Mesodermal cell (in vitro differentiated cells): ENCODE measurements around the gene CSNK1A1.
A peak's percentile ranks its signal among the peaks of the same experiment; 100 is the strongest.

ENCODE experiments used
- H3K27ac ChIP-seq: 2 replicates; pipeline ENCODE4 v1.7.0; 2013; ENCODE audit warnings: mild to moderate bottlenecking, low read depth, low read length, moderate library complexity; ENCODE audit not compliant: severe bottlenecking
- H3K36me3 ChIP-seq: 2 replicates; pipeline ENCODE4 v1.7.1; 2013; ENCODE audit warnings: mild to moderate bottlenecking, low read length, moderate library complexity; ENCODE audit not compliant: control insufficient read depth, insufficient read depth
- H3K4me1 ChIP-seq: one replicate; pipeline ENCODE4 v1.7.1; 2013; ENCODE audit warnings: mild to moderate bottlenecking, low read length; ENCODE audit not compliant: insufficient read depth, control insufficient read depth, poor library complexity, severe bottlenecking
- H3K4me3 ChIP-seq: 2 replicates; pipeline ENCODE4 v1.7.0; 2013; ENCODE audit warnings: low read length, control low read depth, mild to moderate bottlenecking; ENCODE audit not compliant: insufficient read depth, poor library complexity, severe bottlenecking; ENCODE audit errors: extremely low read depth
- H3K9me3 ChIP-seq: 2 replicates; pipeline ENCODE4 v1.7.1; 2013; ENCODE audit warnings: mild to moderate bottlenecking, low read length, moderate library complexity; ENCODE audit not compliant: control insufficient read depth
- WGBS, 2 experiments: methylation state at CpG; one replicate each; pipeline ENCODE4 v1.1.5; 2013; ENCODE audit warnings: missing lambda C conversion rate in 2 of 2; ENCODE audit not compliant: insufficient coverage in 2 of 2; 5-methylcytosine and 5-hydroxymethylcytosine counted together

The CSNK1A1 gene

DNA sequence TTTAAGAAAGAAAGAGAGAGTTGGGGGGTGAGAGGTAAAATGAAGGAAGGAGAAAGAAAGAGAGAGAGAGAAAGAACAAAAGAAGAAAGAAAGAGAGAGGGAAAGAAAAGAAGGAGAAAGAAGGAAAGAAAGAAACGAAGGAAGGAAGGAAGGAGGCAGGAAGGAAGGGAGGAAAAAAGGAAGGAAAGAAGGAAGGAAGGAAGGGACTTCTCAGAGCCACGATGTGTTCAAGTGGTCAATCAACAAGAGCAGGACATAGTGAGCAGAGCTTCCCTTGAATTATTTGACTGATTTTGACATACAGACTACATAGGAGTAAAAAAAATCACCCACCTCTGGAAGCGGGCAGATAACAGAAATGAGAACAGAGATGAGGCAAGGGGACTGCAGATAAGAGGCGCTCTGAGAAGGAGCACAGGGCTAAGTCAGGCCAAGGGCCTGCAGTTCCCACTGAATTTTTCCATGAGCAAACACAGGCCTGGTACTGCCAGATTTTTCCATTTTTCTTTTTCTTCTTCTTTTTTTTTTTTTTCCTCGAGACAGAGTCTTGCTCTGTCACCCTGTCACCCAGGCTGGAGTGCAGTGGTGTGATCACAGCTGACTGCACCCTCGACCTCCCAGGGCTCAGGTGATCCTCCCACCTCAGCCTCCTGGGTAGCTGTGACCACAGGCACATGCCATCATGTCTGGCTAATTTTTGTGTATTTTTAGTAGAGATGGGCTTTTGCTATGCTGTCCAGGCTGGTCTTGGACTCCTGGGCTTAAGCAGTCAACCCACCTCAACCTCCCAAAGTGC lies 94.4 kb downstream of the CSNK1A1 start:
- peak overlapping the region; percentile 90 for H3K27ac ChIP-seq
- 88% methylated on average over 3 to 5 of the region's 6 CpGs for WGBS, 2 experiments

DNA sequence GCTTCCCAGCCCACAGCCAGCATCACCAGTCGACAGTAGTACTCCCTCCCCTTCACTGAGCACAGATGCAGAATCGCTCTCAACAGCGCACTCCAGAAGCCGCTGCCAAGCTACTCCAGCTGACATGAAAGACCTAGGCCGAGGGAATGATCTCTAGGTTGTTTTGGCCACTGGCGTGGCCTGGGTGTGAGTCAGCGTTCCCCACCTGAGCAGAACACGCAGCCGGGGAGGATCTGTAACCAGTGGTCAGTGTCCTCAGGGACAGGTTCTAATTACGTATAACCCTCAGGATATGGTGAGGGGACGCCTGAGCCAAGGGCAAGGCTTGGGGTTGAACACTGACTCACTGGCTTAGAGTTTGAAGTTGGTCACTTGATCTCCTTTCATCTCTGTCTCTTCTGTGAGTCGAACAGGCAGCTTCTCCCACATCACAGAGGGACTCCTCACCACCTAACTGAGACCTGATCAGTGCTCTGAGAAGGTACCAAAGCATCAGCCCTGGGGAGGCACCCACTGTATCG lies 95.3 kb downstream of the CSNK1A1 start:
- H3K4me1 ChIP-seq = peaks cover 57% of the 10 kb centered on the region
- no peak overlapping the region for H3K4me3 ChIP-seq
- H3K36me3 ChIP-seq = no peaks in the 10 kb centered on the region
- 82 to 87% methylated on average over 12 to 13 of the region's 13 CpGs for WGBS, 2 experiments
- H3K27ac ChIP-seq = peak overlapping the region; percentile 90
- no peaks in the 10 kb centered on the region for H3K9me3 ChIP-seq

More for the DNA sequence above, 94.4 kb downstream of the CSNK1A1 start:
- Histone ChIP-seq H3K4me3 (no peak overlapping the region), H3K4me1 (peaks cover 49% of the 10 kb centered on the region), H3K9me3 (no peaks in the 10 kb centered on the region), H3K36me3 (no peaks in the 10 kb centered on the region)

DNA sequence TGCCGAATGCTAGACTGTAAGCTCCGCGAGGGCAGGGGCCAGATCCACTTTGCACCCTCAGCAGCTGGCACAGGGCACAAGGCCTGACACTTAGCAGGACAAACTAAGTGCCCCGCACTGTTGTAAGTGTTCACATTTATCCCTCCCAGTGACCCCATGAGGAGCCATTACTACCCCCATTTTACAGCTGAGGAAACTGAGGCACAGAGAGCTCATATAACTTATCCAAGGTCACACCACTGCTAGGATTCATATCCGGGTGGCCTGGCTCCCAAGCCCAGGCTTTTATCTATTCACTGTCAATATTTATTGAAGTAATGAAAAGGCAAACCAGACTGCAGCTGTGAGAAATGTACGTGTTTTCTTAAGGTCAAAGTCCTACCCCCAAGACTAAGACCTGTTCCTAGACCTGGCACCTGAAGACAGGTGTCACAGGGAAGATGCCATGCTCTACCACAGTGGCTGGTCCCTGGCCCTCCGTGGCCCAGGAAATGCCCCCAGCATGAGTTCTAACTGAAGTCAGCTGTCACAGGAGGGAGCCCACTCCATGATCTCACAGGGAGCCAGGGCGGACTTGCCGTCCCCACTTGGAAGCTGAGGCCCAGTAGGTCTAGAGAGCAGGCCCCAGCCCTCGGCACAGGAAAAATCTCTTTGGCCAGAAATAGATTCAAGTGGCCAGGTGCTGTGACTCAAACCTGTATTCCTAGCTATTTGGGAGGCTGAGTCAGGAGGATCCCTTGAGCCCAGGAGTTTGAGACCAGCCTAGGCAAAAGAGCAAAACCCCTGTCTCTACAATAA lies 97.4 kb downstream of the CSNK1A1 start:
- Histone ChIP-seq H3K4me1 (peaks cover 77% of the 10 kb centered on the region), H3K9me3 (no peaks in the 10 kb centered on the region), H3K27ac (peak overlapping the region; percentile 96), H3K36me3 (no peaks in the 10 kb centered on the region), H3K4me3 (no peak overlapping the region)
- WGBS, 2 experiments = 89 to 92% methylated on average over 9 to 10 of the region's 10 CpGs

DNA sequence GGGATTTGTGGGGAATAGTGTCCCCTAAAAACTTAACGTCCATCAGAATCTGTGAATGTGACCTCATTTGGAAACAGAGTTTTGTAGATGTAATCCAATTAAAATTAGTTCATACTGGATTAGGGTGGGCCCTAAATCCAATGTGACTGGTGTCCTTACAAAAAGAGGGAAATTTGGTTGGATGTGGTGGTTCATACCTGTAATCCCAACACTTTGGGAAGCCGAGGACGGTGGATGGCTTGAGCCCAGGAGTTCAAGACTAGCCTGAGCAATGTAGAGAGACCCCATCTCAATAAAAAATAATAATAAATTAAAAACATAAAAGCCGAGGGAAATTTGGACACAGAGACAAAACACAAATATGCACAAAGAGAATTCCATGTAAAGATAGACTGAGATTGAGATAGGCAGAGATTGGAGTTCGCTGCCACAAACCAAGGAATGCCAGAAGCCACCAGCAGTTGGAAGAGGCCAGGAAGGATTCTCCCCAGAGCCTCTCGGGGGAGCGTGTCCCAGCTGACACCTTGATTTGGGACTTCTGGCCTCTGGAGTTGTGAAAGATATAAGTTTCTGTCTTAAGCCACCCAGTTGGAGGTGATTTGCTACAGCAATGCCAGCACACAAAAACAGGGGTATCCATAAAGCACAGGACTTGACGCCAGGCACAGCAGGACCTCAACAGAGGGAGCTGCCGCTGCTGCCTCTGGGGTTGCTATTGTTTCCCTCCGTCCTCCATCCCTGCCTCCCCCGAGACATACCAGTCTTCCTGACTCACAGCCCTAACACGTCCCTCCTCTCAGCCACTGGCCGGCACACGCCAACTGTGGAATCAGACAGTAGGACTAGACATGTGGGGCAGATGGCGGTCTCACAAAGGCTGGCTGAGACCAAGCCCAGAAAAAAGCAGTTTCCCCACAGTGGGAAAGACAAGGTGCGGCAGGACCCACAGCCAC lies 98.3 kb downstream of the CSNK1A1 start:
- no peak overlapping the region for H3K4me3 ChIP-seq
- WGBS, 2 experiments = 55 to 72% methylated on average over 10 to 11 of the region's 16 CpGs
- H3K36me3 ChIP-seq = no peaks in the 10 kb centered on the region
- H3K4me1 ChIP-seq = peaks cover 77% of the 10 kb centered on the region
- no peaks in the 10 kb centered on the region for H3K9me3 ChIP-seq
- peak overlapping the region; percentile 96 for H3K27ac ChIP-seq

DNA sequence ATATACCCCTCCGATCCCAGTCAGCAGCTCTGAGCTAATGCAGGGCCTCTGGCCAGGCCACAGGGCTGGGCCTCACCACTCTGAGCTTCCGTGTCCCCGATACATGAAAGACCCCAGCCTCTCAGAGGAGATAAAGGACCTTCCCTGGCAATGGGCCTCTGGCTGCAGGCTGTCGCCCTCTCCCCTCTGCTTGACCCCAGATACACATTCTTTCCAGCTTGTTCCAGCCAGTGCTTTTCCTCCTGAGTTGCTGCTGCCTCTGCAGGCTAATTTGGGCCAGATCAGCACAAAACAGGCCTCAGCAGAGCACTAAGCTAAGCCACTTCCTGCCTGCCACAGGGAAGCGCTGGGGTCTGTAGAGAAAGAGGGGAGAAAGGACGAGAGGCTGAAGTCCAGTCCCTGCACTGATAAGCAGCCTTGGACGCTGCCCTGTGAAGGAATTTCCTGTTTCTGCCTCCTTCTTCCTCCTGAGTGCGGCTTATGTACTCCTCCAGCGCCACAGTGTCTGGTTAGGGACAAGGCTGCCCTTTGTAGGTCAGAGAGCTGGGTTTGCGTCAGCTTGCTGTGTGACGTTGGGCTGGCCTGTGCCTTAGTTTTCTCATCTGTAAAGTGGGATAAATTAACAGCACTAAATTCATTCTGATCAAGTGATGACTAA lies 99.1 kb downstream of the CSNK1A1 start:
- no peaks in the 10 kb centered on the region for H3K9me3 ChIP-seq
- no peak overlapping the region for H3K4me3 ChIP-seq
- peak overlapping the region; percentile 96 for H3K27ac ChIP-seq
- H3K4me1 ChIP-seq = peaks cover 81% of the 10 kb centered on the region
- no peaks in the 10 kb centered on the region for H3K36me3 ChIP-seq
- WGBS, 2 experiments = 34 to 40% methylated on average over 5 to 9 of the region's 11 CpGs

DNA sequence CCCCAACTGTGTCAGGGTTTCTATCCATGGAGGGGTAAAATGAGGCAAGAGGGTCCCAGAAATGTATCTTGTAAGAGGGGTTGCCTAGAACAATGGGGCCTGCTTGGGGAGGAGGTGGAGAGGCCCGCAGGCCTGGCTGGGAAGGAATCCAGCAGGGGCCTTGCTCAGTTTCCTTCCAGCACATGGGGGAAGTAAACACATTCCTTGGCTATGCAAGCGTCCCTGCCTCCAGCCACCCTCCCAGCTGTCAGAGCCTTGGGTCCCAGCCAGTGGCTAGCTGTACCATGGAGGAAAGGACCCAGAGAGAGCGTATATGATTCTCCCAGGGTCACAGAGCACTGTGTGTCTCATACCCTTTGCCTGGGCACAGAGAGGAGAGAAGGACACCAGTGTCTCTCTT lies 101.0 kb downstream of the CSNK1A1 start:
- H3K9me3 ChIP-seq = no peaks in the 10 kb centered on the region
- H3K4me1 ChIP-seq = peaks cover 73% of the 10 kb centered on the region
- H3K36me3 ChIP-seq = no peaks in the 10 kb centered on the region
- H3K4me3 ChIP-seq = no peak overlapping the region
- 73 to 77% methylated on average over 3 of the region's 3 CpGs for WGBS, 2 experiments
- H3K27ac ChIP-seq = peak overlapping the region; percentile 62

DNA sequence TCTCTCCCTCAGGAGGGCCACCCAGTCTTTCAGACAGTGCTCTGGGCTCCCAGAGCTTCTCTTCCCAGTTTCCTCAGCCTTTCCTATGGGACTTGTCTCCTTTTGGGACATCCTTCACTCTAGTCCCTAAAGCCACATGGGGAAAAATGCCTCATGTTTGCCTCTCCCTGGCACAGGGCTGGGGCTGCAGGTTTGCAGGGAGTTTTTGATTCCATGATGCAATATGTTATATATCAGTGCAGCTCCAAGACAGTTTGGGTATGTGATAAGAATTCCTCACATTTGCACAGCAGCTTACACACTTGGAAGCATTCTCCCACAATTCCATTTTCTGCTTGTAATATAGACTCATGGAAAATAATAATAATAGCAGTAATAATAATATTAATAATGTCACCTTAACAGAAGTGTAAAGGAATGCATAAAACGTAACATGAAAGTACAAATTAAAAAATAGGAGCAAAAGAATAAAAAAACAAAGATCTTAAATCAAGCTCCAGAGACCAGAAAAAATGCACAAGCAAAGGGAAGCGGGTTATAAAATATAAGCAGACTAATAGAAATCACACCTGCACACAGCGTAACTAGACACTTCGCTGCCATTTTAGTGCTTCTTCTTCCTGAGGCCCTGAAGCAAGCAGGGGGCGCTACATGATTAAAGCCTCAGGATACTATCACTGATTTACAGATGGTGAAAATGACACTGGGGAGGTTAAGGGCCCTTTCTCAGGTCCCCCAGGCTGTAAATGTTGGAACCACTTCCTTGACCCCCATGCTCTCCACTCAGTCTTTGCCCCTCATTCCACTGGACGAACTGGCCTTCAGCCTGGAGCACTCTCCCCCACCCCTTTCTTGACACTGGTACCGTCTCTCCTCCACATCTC lies 102.2 kb downstream of the CSNK1A1 start:
- H3K36me3 ChIP-seq = no peaks in the 10 kb centered on the region
- WGBS, 2 experiments = 86 to 87% methylated on average over 4 to 5 of the region's 7 CpGs
- no peak overlapping the region for H3K27ac ChIP-seq
- no peak overlapping the region for H3K4me3 ChIP-seq
- peaks cover 67% of the 10 kb centered on the region for H3K4me1 ChIP-seq
- peaks cover 8% of the 10 kb centered on the region for H3K9me3 ChIP-seq

DNA sequence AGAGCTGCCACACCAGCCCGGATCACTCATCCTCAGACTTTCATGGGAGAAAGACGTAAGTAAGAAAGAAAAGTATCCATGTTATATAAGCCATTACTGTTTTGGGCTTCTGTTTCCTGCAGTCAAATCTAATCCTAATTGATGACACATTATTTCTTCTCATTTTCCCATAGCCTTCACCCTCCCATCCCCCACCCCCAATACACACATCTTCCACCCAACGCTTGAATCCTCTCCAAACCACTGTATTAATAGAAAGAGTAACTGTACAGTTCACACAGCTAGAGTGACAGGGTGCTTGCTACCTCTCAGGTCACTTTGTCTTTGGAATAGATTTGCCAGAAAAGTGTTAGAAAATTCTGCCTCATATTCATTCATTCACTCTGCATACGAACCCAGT lies 102.8 kb downstream of the CSNK1A1 start:
- Histone ChIP-seq H3K4me1 (peaks cover 65% of the 10 kb centered on the region), H3K27ac (no peak overlapping the region), H3K4me3 (no peak overlapping the region), H3K36me3 (no peaks in the 10 kb centered on the region), H3K9me3 (peaks cover 11% of the 10 kb centered on the region)
- 90 to 100% methylated on average over 1 of the region's 4 CpGs for WGBS, 2 experiments
